H1 (cell line): Measurements from ENCODE around the gene FHIT. TPM values are rescaled to one million over a fixed set of nuclear protein-coding genes. Genes with fewer than 3 reads are reported as not detected.

Source experiments
- CTCF ChIA-PET: fragments of 300-600 bp; sonication (Branson Sonifier 250); formaldehyde crosslinking; loops from one replicate; lab custom pipeline; 2021; ENCODE audit not compliant: partially characterized antibody; lab: Charles Lee
- POLR2A ChIA-PET: fragments of 300-600 bp; sonication (Branson Sonifier 250); formaldehyde crosslinking; loops from one replicate; lab custom pipeline; 2021; ENCODE audit warnings: inconsistent platforms; ENCODE audit not compliant: partially characterized antibody; lab: Charles Lee
- DNase-seq, 2 experiments: peaks; one replicate each; pipeline versions ENCODE4 v3.0.0 to v3.0.0-alpha.2; 2010 to 2022; ENCODE audit warnings: low spot score in 2 of 2, low read depth in 1 of 2, mixed read lengths in 1 of 2
- FAIRE-seq: peaks from 2 replicates; lab custom pipeline; 2011; peaks lifted over from hg19 to GRCh38; lab: Jason Lieb, UNC
- H2AFZ ChIP-seq: 2 replicates; pipeline ENCODE4 v1.8.1; 2012; ENCODE audit warnings: low read length, inconsistent platforms
- H2AK5ac ChIP-seq: 2 replicates; pipeline ENCODE4 v1.6.1; 2013; ENCODE audit warnings: low read depth, low read length
- H2BK120ac ChIP-seq: replicated peaks from 2 replicates; pipeline ENCODE3; 2013; ENCODE audit warnings: low read depth, low read length, inconsistent platforms
- H2BK12ac ChIP-seq: 2 replicates; pipeline ENCODE4 v1.6.1; 2013; ENCODE audit warnings: low read depth, low read length
- H2BK15ac ChIP-seq: 2 replicates; pipeline ENCODE4 v1.6.1; 2013; ENCODE audit warnings: low read length
- H2BK20ac ChIP-seq: 2 replicates; pipeline ENCODE4 v1.6.1; 2013; ENCODE audit warnings: low read length
- H2BK5ac ChIP-seq: 2 replicates; pipeline ENCODE4 v1.6.1; 2013; ENCODE audit warnings: low read depth, low read length
- H3K14ac ChIP-seq: 2 replicates; pipeline ENCODE4 v1.6.1; 2013; ENCODE audit warnings: inconsistent platforms; ENCODE audit not compliant: insufficient read length
- H3K18ac ChIP-seq: 2 replicates; pipeline ENCODE4 v1.6.1; 2013; ENCODE audit warnings: low read length; ENCODE audit errors: extremely low read depth
- H3K23ac ChIP-seq: 2 replicates; pipeline ENCODE4 v1.6.1; 2013; ENCODE audit warnings: inconsistent platforms; ENCODE audit not compliant: insufficient read length
- H3K23me2 ChIP-seq: 2 replicates; pipeline ENCODE4 v1.6.1; 2013; ENCODE audit warnings: low read depth, low read length
- H3K27ac ChIP-seq: 2 replicates; pipeline ENCODE4 v1.6.1; 2011; ENCODE audit warnings: low read depth, low read length, inconsistent platforms
- H3K27me3 ChIP-seq, 4 experiments: replicated peaks in 1 of 4; 1 replicate in 1 of 4; 2 replicates in 3 of 4; pipeline versions ENCODE4 v1.6.1 to v1.8.1; 2011 to 2013; ENCODE audit warnings: low read length in 3 of 4, mild to moderate bottlenecking in 3 of 4, inconsistent platforms in 2 of 4, mixed read lengths in 2 of 4, moderate library complexity in 1 of 4; ENCODE audit not compliant: control insufficient read depth in 3 of 4, insufficient read depth in 3 of 4; ENCODE audit errors: extremely low read depth in 1 of 4
- H3K36me3 ChIP-seq, 4 experiments: 2 replicates each; pipeline versions ENCODE4 v1.6.1 to v1.8.1; 2011 to 2013; ENCODE audit warnings: mild to moderate bottlenecking in 4 of 4, low read length in 3 of 4, moderate library complexity in 2 of 4, control low read depth in 1 of 4, inconsistent platforms in 1 of 4; ENCODE audit not compliant: insufficient read depth in 4 of 4, control insufficient read depth in 2 of 4
- H3K4ac ChIP-seq: replicated peaks from 2 replicates; pipeline ENCODE3; 2013; ENCODE audit warnings: low read length, low read depth, mixed read lengths, inconsistent platforms; ENCODE audit not compliant: insufficient read length
- H3K4me1 ChIP-seq, 4 experiments: replicated peaks in 1 of 4; 1 replicate in 1 of 4; 2 replicates in 3 of 4; pipeline versions ENCODE4 v1.6.1 to v1.8.1; 2011 to 2013; ENCODE audit warnings: low read length in 3 of 4, inconsistent platforms in 2 of 4, mixed read lengths in 1 of 4; ENCODE audit not compliant: insufficient read depth in 4 of 4, control insufficient read depth in 3 of 4
- H3K4me2 ChIP-seq, 2 experiments: 2 replicates each; pipeline versions ENCODE4 v1.6.1 to v1.8.1; 2011 to 2013; ENCODE audit warnings: low read depth in 2 of 2, low read length in 2 of 2, control low read depth in 1 of 2, inconsistent platforms in 1 of 2, mild to moderate bottlenecking in 1 of 2; ENCODE audit not compliant: insufficient read depth in 1 of 2
- H3K4me3 ChIP-seq, 4 experiments: fragments of 200-600, 300-600 bp in 1 of 4; sonication (generic), shearing (Covaris generic), sonication (Bioruptor Twin) in 1 of 4; 2 replicates each; pipeline versions ENCODE4 v1.5.1 to v1.8.1; 2011 to 2016; ENCODE audit warnings: low read length in 4 of 4, low read depth in 3 of 4, control low read depth in 2 of 4, inconsistent platforms in 2 of 4, mild to moderate bottlenecking in 2 of 4, mixed read lengths in 1 of 4, moderate library complexity in 1 of 4; ENCODE audit not compliant: insufficient read depth in 2 of 4; ENCODE audit errors: extremely low read depth in 1 of 4
- H3K56ac ChIP-seq: replicated peaks from 2 replicates; pipeline ENCODE3; 2013; ENCODE audit warnings: low read depth, mild to moderate bottlenecking, mixed read lengths, low read length, inconsistent platforms; ENCODE audit not compliant: insufficient read length
- H3K79me1 ChIP-seq: 2 replicates; pipeline ENCODE4 v1.6.1; 2013; ENCODE audit warnings: low read depth, low read length, control low read depth
- H3K79me2 ChIP-seq, 2 experiments: 2 replicates each; pipeline versions ENCODE4 v1.6.1 to v1.8.1; 2012 to 2013; ENCODE audit warnings: low read length in 2 of 2, mild to moderate bottlenecking in 2 of 2, inconsistent platforms in 1 of 2; ENCODE audit not compliant: insufficient read depth in 2 of 2, control insufficient read depth in 1 of 2
- H3K9ac ChIP-seq, 4 experiments: replicated peaks in 1 of 4; 1 replicate in 1 of 4; 2 replicates in 3 of 4; pipeline versions ENCODE4 v1.6.1 to v1.8.1; 2011 to 2013; ENCODE audit warnings: low read depth in 3 of 4, low read length in 3 of 4, control low read depth in 2 of 4, mild to moderate bottlenecking in 2 of 4, moderate library complexity in 2 of 4, inconsistent platforms in 1 of 4; ENCODE audit errors: extremely low read depth in 1 of 4
- H3K9me3 ChIP-seq, 2 experiments: 2 replicates each; pipeline versions ENCODE4 v1.6.1 to v1.8.1; 2012 to 2013; ENCODE audit warnings: mild to moderate bottlenecking in 2 of 2, moderate library complexity in 2 of 2, control low read depth in 1 of 2, inconsistent platforms in 1 of 2, low read depth in 1 of 2, low read length in 1 of 2, mixed read lengths in 1 of 2; ENCODE audit not compliant: insufficient read depth in 2 of 2
- H4K20me1 ChIP-seq, 2 experiments: replicated peaks in 1 of 2; 2 replicates each; pipeline versions ENCODE3 to v1.8.1; 2011 to 2013; ENCODE audit warnings: inconsistent platforms in 2 of 2, low read length in 2 of 2, mild to moderate bottlenecking in 1 of 2; ENCODE audit not compliant: insufficient read depth in 2 of 2, control insufficient read depth in 1 of 2
- H4K5ac ChIP-seq: 2 replicates; pipeline ENCODE4 v1.6.1; 2013; ENCODE audit warnings: low read length, low read depth, mixed read lengths, inconsistent platforms; ENCODE audit not compliant: insufficient read length
- H4K8ac ChIP-seq: 2 replicates; pipeline ENCODE4 v1.8.0; 2013; ENCODE audit warnings: mild to moderate bottlenecking, moderate library complexity, low read length, inconsistent platforms; ENCODE audit not compliant: insufficient read depth; ENCODE audit errors: extremely low read depth
- H4K91ac ChIP-seq: replicated peaks from 2 replicates; pipeline ENCODE3; 2013; ENCODE audit warnings: low read length, mixed read lengths, inconsistent platforms; ENCODE audit not compliant: insufficient read length
- BACH1 ChIP-seq: IDR thresholded peaks from 2 replicates; pipeline ENCODE4 v1.6.1; 2012; ENCODE audit warnings: low read length, improper control_type of control experiment
- CBX8 ChIP-seq: fragments of 300-800, 300-1000 bp; sonication (generic); IDR thresholded peaks from 2 replicates; pipeline ENCODE4 v1.7.1; 2016; ENCODE audit warnings: low read depth, low read length, borderline replicate concordance
- CHD2 ChIP-seq: IDR thresholded peaks from 2 replicates; pipeline ENCODE4 v1.6.1; 2012; ENCODE audit warnings: low read length, improper control_type of control experiment
- GTF2F1 ChIP-seq: IDR thresholded peaks from 2 replicates; pipeline ENCODE4 v1.6.1; 2012; ENCODE audit warnings: low read depth, low read length, improper control_type of control experiment, borderline replicate concordance
- MAFK ChIP-seq: IDR thresholded peaks from 2 replicates; pipeline ENCODE4 v1.6.1; 2012; ENCODE audit warnings: low read depth, mild to moderate bottlenecking, improper control_type of control experiment, low read length
- NRF1 ChIP-seq: IDR thresholded peaks from 2 replicates; pipeline ENCODE4 v1.6.1; 2011; ENCODE audit warnings: mild to moderate bottlenecking, low read depth, low read length, improper control_type of control experiment
- RXRA ChIP-seq: IDR thresholded peaks from 2 replicates; pipeline ENCODE4 v1.6.1; 2011; ENCODE audit warnings: low read depth, mild to moderate bottlenecking, low read length, moderate library complexity; ENCODE audit not compliant: insufficient read depth
- SIX5 ChIP-seq: IDR thresholded peaks from 2 replicates; pipeline ENCODE4 v1.6.1; 2011; ENCODE audit warnings: mild to moderate bottlenecking, low read depth, low read length
- SRF ChIP-seq: IDR thresholded peaks from 2 replicates; pipeline ENCODE4 v1.6.1; 2011; ENCODE audit warnings: mild to moderate bottlenecking, low read depth, low read length, moderate library complexity
- SUZ12 ChIP-seq: fragments of 200-600 bp; sonication (generic); IDR thresholded peaks from 2 replicates; pipeline ENCODE4 v1.6.1; 2012; ENCODE audit warnings: mild to moderate bottlenecking, inconsistent platforms, low read length, moderate library complexity, mixed read lengths
- TBP ChIP-seq: IDR thresholded peaks from 2 replicates; pipeline ENCODE4 v1.6.1; 2011; ENCODE audit warnings: low read depth, low read length, improper control_type of control experiment
- TEAD4 ChIP-seq: IDR thresholded peaks from 2 replicates; pipeline ENCODE4 v1.6.1; 2012; ENCODE audit warnings: low read depth, low read length, inconsistent platforms, mixed read lengths
- WGBS, 2 experiments: shearing (Covaris generic) in 1 of 2; methylation state at CpG; one replicate each; pipeline versions ENCODE4 v1.1.6 to v1.1.7; 2013 to 2015; ENCODE audit warnings: low lambda C conversion rate in 2 of 2, mixed read lengths in 2 of 2, inconsistent platforms in 1 of 2, low coverage in 1 of 2, missing lambda C conversion rate in 1 of 2; ENCODE audit not compliant: insufficient replicate concordance in 2 of 2, insufficient coverage in 1 of 2, insufficient read length in 1 of 2; ENCODE audit errors: extremely low coverage in 1 of 2, missing lambda C conversion rate in 1 of 2; 5-methylcytosine and 5-hydroxymethylcytosine counted together
- polyA plus RNA-seq, 7 experiments: library from polyadenylated mRNA; depleted of rRNA in 3 of 7; stranded (reverse) in 5 of 7; unstranded in 2 of 7; fragments of >200 nt in 5 of 7; fragments of 200-250 nt in 2 of 7; gene quantifications; 1 replicate in 5 of 7; 2 replicates in 1 of 7; 4 replicates in 1 of 7; pipeline versions ENCODE4 v1.2.1 to v1.2.3, GENCODE V29; 2011 to 2013; ENCODE audit warnings: missing spikeins in 2 of 7, mixed read lengths in 2 of 7
- total RNA-seq: library from RNA; stranded (reverse); fragmentation: NEBNext Ultra II Directional; extraction: Animal tissue kit (Norgen Biotek cat#: 25700); gene quantifications from 2 replicates; pipeline ENCODE4 v1.2.1, GENCODE V29; 2021
- TF ChIP-seq, protein P1 (sequence below): IDR thresholded peaks from 2 replicates; pipeline ENCODE4 v1.6.1; 2011; ENCODE audit warnings: low read length, improper control_type of control experiment
- TF ChIP-seq, protein P2 (sequence below): IDR thresholded peaks from 2 replicates; pipeline ENCODE4 v1.6.1; 2011; ENCODE audit warnings: low read depth, mild to moderate bottlenecking, low read length; ENCODE audit not compliant: insufficient read depth

Gene FHIT
- total and polyA plus RNA-seq, 2 of the 8 experiments (the other 6 are each of a cell fraction or from before 2014, with no cell fraction given): 1.2 to 3.2 TPM

DNA sequence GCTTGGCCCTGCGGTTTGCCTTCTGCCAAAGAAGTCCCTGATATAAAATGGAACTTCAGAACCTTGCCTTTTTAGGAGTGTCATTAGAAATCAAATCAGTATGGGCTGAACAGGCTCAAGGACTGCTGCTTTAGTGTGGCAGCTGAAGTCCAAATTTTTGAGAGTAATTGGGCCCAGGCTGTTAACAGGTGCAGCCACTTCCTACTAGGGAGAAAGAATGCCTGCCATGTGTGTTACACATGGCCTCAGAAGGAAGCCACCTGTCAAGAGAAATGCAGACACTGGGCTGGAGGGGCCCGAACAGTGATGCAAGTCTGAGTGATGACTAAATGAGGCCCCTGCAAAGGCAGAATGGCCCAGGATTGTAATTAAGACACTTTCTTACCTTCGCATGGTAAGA lies 1414.7 kb downstream of the FHIT start:
- H3K23me2 ChIP-seq: no peaks in the 10 kb centered on the region; the same call in 1 of the 2 replicates
- POLR2A ChIA-PET: no interaction called here
- WGBS, 2 experiments: 89% methylated on average over 3 of the region's 3 CpGs; no CpG with 5 or more reads in 1 of the 2 experiments
- TF ChIP-seq TEAD4 (no peak), CHD2 (no peak), TBP (no peak), CBX8 (no peak), BACH1 (no peak), SIX5 (no peak), MAFK (no peak), SUZ12 (no peak), GTF2F1 (no peak), NRF1 (no peak), SRF (no peak), RXRA (no peak)
- TF ChIP-seq, protein P1, sequence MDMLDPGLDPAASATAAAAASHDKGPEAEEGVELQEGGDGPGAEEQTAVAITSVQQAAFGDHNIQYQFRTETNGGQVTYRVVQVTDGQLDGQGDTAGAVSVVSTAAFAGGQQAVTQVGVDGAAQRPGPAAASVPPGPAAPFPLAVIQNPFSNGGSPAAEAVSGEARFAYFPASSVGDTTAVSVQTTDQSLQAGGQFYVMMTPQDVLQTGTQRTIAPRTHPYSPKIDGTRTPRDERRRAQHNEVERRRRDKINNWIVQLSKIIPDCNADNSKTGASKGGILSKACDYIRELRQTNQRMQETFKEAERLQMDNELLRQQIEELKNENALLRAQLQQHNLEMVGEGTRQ: no peak
- TF ChIP-seq, protein P2, sequence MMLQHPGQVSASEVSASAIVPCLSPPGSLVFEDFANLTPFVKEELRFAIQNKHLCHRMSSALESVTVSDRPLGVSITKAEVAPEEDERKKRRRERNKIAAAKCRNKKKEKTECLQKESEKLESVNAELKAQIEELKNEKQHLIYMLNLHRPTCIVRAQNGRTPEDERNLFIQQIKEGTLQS: no peak

More for the DNA sequence above, 1414.7 kb downstream of the FHIT start:
- no peak overlapping the region for H4K8ac ChIP-seq
- H3K23ac ChIP-seq: no peak overlapping the region
- H3K36me3 ChIP-seq: no peaks in the 10 kb centered on the region
- no peak overlapping the region for H2AK5ac ChIP-seq
- no peak overlapping the region for H2BK15ac ChIP-seq
- DNase-seq: no peak
- H3K4me2 ChIP-seq: no peak overlapping the region
- H2BK120ac ChIP-seq: no peak overlapping the region
- no peak overlapping the region for H2BK20ac ChIP-seq
- no peak overlapping the region for H3K4me3 ChIP-seq
- H4K91ac ChIP-seq: no peak overlapping the region
- no peaks in the 10 kb centered on the region for H3K9me3 ChIP-seq
- H4K20me1 ChIP-seq: no peaks in the 10 kb centered on the region
- H3K4me1 ChIP-seq: no peaks in the 10 kb centered on the region
- H3K4ac ChIP-seq: no peak overlapping the region
- CTCF ChIA-PET: interaction anchor here (0.7 kb wide), 1 partner anchor 21 kb away, joined by 3 read pairs; no protein-coding TSS in a partner anchor
- H3K18ac ChIP-seq: no peak overlapping the region
- no peak overlapping the region for H3K9ac ChIP-seq
- no peak overlapping the region for H3K14ac ChIP-seq
- H4K5ac ChIP-seq: no peak overlapping the region
- H2BK5ac ChIP-seq: no peak overlapping the region
- no peak overlapping the region for H3K56ac ChIP-seq
- H2BK12ac ChIP-seq: no peak overlapping the region
- H3K79me1 ChIP-seq: no peaks in the 10 kb centered on the region
- H2AFZ ChIP-seq: no peak overlapping the region
- no peak for FAIRE-seq
- H3K27ac ChIP-seq: no peak overlapping the region
- no peaks in the 10 kb centered on the region for H3K79me2 ChIP-seq
- H3K27me3 ChIP-seq: no peaks in the 10 kb centered on the region
